ENCODE results near the gene ACOT13. TPM values are rescaled to one million over a fixed set of nuclear protein-coding genes. Genes with fewer than 3 reads are reported as not detected.
"Not testable (repeated sequence)": the region's sequence is repeated elsewhere in the genome, so short reads cannot be mapped to it uniquely, and the experiment has no call there.

The ACOT13 gene
- total RNA-seq (2014; rRNA removed), result 8.1 and 8.4 TPM in 2 replicates
- polyA plus RNA-seq (2012), result 24.6 TPM

- peak; percentile 96 for DNase-seq (ENCODE audit: low read depth)
Observed at GRCh38 chr6:24666641-24667377, at the start of gene ACOT13, which contains the start of gene TDP2. Gene ACOT13, plus strand, starts transcription at chr6:24667077. Its CDS starts 187 bp downstream, at chr6:24667264. Gene TDP2, minus strand, starts transcription at chr6:24666899. Its CDS starts 37 bp downstream, at chr6:24666862.

GRCh38 chr6:24619661-24620060 is 47.2 kb upstream of the ACOT13 start:
- no peak for DNase-seq (ENCODE audit: low read depth)

- no peak for DNase-seq (ENCODE audit: low read depth)
Observed at GRCh38 chr6:24620637-24621036, 46.2 kb upstream of the ACOT13 start.

- no peak for DNase-seq (ENCODE audit: low read depth)
Observed at GRCh38 chr6:24621626-24622289, 45.1 kb upstream of the ACOT13 start.

GRCh38 chr6:24630856-24631505 is 35.9 kb upstream of the ACOT13 start:
- no peak for DNase-seq (ENCODE audit: low read depth)

- no peak for DNase-seq (ENCODE audit: low read depth)
Observed at GRCh38 chr6:24631671-24632070, 35.2 kb upstream of the ACOT13 start.

- DNase-seq (ENCODE audit: low read depth), result no peak
Observed at GRCh38 chr6:24632573-24632972, 34.3 kb upstream of the ACOT13 start.

- no peak for DNase-seq (ENCODE audit: low read depth)
Observed at GRCh38 chr6:24636681-24637080, 30.2 kb upstream of the ACOT13 start.

- no peak for DNase-seq (ENCODE audit: low read depth)
Observed at GRCh38 chr6:24640166-24640565, 26.7 kb upstream of the ACOT13 start.

GRCh38 chr6:24640631-24641030 is 26.2 kb upstream of the ACOT13 start:
- not testable (repeated sequence) for DNase-seq (ENCODE audit: low read depth)

GRCh38 chr6:24642061-24642460 is 24.8 kb upstream of the ACOT13 start:
- DNase-seq (ENCODE audit: low read depth), result no peak

GRCh38 chr6:24643920-24644319 is 23.0 kb upstream of the ACOT13 start:
- no peak for DNase-seq (ENCODE audit: low read depth)

GRCh38 chr6:24644377-24644776 is 22.5 kb upstream of the ACOT13 start:
- DNase-seq (ENCODE audit: low read depth), result no peak

GRCh38 chr6:24646771-24647170 is 20.1 kb upstream of the ACOT13 start:
- no peak for DNase-seq (ENCODE audit: low read depth)

- no peak for DNase-seq (ENCODE audit: low read depth)
Observed at GRCh38 chr6:24648276-24648675, 18.6 kb upstream of the ACOT13 start.

- DNase-seq (ENCODE audit: low read depth), result no peak
Observed at GRCh38 chr6:24649691-24650090, 17.2 kb upstream of the ACOT13 start.

- no peak for DNase-seq (ENCODE audit: low read depth)
Observed at GRCh38 chr6:24650365-24650764, 16.5 kb upstream of the ACOT13 start.

- no peak for DNase-seq (ENCODE audit: low read depth)
Observed at GRCh38 chr6:24655215-24655614, 11.7 kb upstream of the ACOT13 start.

GRCh38 chr6:24658573-24659560 is 8.0 kb upstream of the ACOT13 start:
- peak; percentile 22 for DNase-seq (ENCODE audit: low read depth)

GRCh38 chr6:24659561-24659960 is 7.3 kb upstream of the ACOT13 start:
- DNase-seq (ENCODE audit: low read depth), result no peak

GRCh38 chr6:24660105-24660504 is 6.8 kb upstream of the ACOT13 start:
- DNase-seq (ENCODE audit: low read depth), result no peak
